Measurements from ENCODE around the gene GSE1.

GSE1 gene

GRCh38 chr16:85704900-85705846 is 92.1 kb downstream of the GSE1 start:
- Histone ChIP-seq H3K36me3 (ENCODE audit: insufficient read depth, low read length) (no peaks in the 10 kb centered on the region), H3K4me1 (ENCODE audit: control insufficient read depth, insufficient read depth, low read length) (no peaks in the 10 kb centered on the region), H3K9ac (ENCODE audit: low read depth, low read length) (no peak overlapping the region), H3K4me2 (ENCODE audit: low read length) (no peak overlapping the region), H3K9me3 (replicated peaks; ENCODE audit: low read length) (no peaks in the 10 kb centered on the region), H3K27me3 (ENCODE audit: control insufficient read depth, insufficient read depth, low read length) (peaks cover 4% of the 10 kb centered on the region), H3K4me3 (ENCODE audit: low read length) (no peak overlapping the region)

- peaks cover 4% of the 10 kb centered on the region for H3K27me3 ChIP-seq (ENCODE audit: control insufficient read depth, insufficient read depth, low read length)
- no peaks in the 10 kb centered on the region for H3K36me3 ChIP-seq (ENCODE audit: insufficient read depth, low read length)
- no peak overlapping the region for H3K4me3 ChIP-seq (ENCODE audit: low read length)
- no peaks in the 10 kb centered on the region for H3K4me1 ChIP-seq (ENCODE audit: control insufficient read depth, insufficient read depth, low read length)
- no peak overlapping the region for H3K9ac ChIP-seq (ENCODE audit: low read depth, low read length)
- no peaks in the 10 kb centered on the region for H3K9me3 ChIP-seq (replicated peaks; ENCODE audit: low read length)
- H3K4me2 ChIP-seq (ENCODE audit: low read length): no peak overlapping the region
These were observed 93.4 kb downstream of the GSE1 start for GRCh38 chr16:85706449-85707034.

GRCh38 chr16:85707528-85708095 is 94.5 kb downstream of the GSE1 start:
- Histone ChIP-seq H3K4me1 (ENCODE audit: control insufficient read depth, insufficient read depth, low read length) (no peaks in the 10 kb centered on the region), H3K4me3 (ENCODE audit: low read length) (no peak overlapping the region), H3K9ac (ENCODE audit: low read depth, low read length) (no peak overlapping the region), H3K27me3 (ENCODE audit: control insufficient read depth, insufficient read depth, low read length) (no peaks in the 10 kb centered on the region), H3K36me3 (ENCODE audit: insufficient read depth, low read length) (no peaks in the 10 kb centered on the region), H3K9me3 (replicated peaks; ENCODE audit: low read length) (peaks cover 7% of the 10 kb centered on the region), H3K4me2 (ENCODE audit: low read length) (no peak overlapping the region)

- H3K4me3 ChIP-seq (ENCODE audit: low read length): no peak overlapping the region
- no peaks in the 10 kb centered on the region for H3K27me3 ChIP-seq (ENCODE audit: control insufficient read depth, insufficient read depth, low read length)
- H3K4me2 ChIP-seq (ENCODE audit: low read length): no peak overlapping the region
- peaks cover 7% of the 10 kb centered on the region for H3K9me3 ChIP-seq (replicated peaks; ENCODE audit: low read length)
- H3K4me1 ChIP-seq (ENCODE audit: control insufficient read depth, insufficient read depth, low read length): no peaks in the 10 kb centered on the region
- no peaks in the 10 kb centered on the region for H3K36me3 ChIP-seq (ENCODE audit: insufficient read depth, low read length)
- H3K9ac ChIP-seq (ENCODE audit: low read depth, low read length): no peak overlapping the region
These were observed 95.2 kb downstream of the GSE1 start for GRCh38 chr16:85708338-85708737.

- H3K27me3 ChIP-seq (ENCODE audit: control insufficient read depth, insufficient read depth, low read length): no peaks in the 10 kb centered on the region
- H3K9ac ChIP-seq (ENCODE audit: low read depth, low read length): no peak overlapping the region
- no peaks in the 10 kb centered on the region for H3K4me1 ChIP-seq (ENCODE audit: control insufficient read depth, insufficient read depth, low read length)
- H3K4me2 ChIP-seq (ENCODE audit: low read length): no peak overlapping the region
- no peak overlapping the region for H3K4me3 ChIP-seq (ENCODE audit: low read length)
- H3K9me3 ChIP-seq (replicated peaks; ENCODE audit: low read length): peaks cover 7% of the 10 kb centered on the region
- H3K36me3 ChIP-seq (ENCODE audit: insufficient read depth, low read length): no peaks in the 10 kb centered on the region
These were observed 96.9 kb downstream of the GSE1 start for GRCh38 chr16:85709766-85710585.

- Histone ChIP-seq H3K4me3 (ENCODE audit: low read length) (no peak overlapping the region), H3K4me2 (ENCODE audit: low read length) (no peak overlapping the region), H3K36me3 (ENCODE audit: insufficient read depth, low read length) (no peaks in the 10 kb centered on the region), H3K9me3 (replicated peaks; ENCODE audit: low read length) (peaks cover 7% of the 10 kb centered on the region), H3K9ac (ENCODE audit: low read depth, low read length) (no peak overlapping the region), H3K4me1 (ENCODE audit: control insufficient read depth, insufficient read depth, low read length) (peaks cover 7% of the 10 kb centered on the region), H3K27me3 (ENCODE audit: control insufficient read depth, insufficient read depth, low read length) (no peaks in the 10 kb centered on the region)
These were observed 97.6 kb downstream of the GSE1 start for GRCh38 chr16:85710732-85711131.

- Histone ChIP-seq H3K27me3 (ENCODE audit: control insufficient read depth, insufficient read depth, low read length) (no peaks in the 10 kb centered on the region), H3K4me1 (ENCODE audit: control insufficient read depth, insufficient read depth, low read length) (peaks cover 20% of the 10 kb centered on the region), H3K36me3 (ENCODE audit: insufficient read depth, low read length) (no peaks in the 10 kb centered on the region), H3K4me2 (ENCODE audit: low read length) (no peak overlapping the region), H3K9ac (ENCODE audit: low read depth, low read length) (no peak overlapping the region), H3K9me3 (replicated peaks; ENCODE audit: low read length) (peaks cover 7% of the 10 kb centered on the region), H3K4me3 (ENCODE audit: low read length) (no peak overlapping the region)
These were observed 99.0 kb downstream of the GSE1 start for GRCh38 chr16:85711982-85712587.

- Histone ChIP-seq H3K9ac (ENCODE audit: low read depth, low read length) (no peak overlapping the region), H3K4me3 (ENCODE audit: low read length) (no peak overlapping the region), H3K4me2 (ENCODE audit: low read length) (no peak overlapping the region), H3K9me3 (replicated peaks; ENCODE audit: low read length) (peaks cover 7% of the 10 kb centered on the region), H3K27me3 (ENCODE audit: control insufficient read depth, insufficient read depth, low read length) (no peaks in the 10 kb centered on the region), H3K36me3 (ENCODE audit: insufficient read depth, low read length) (no peaks in the 10 kb centered on the region), H3K4me1 (ENCODE audit: control insufficient read depth, insufficient read depth, low read length) (peaks cover 20% of the 10 kb centered on the region)
These were observed 99.7 kb downstream of the GSE1 start for GRCh38 chr16:85712801-85713200.

GRCh38 chr16:85715169-85716021 is 102.3 kb downstream of the GSE1 start:
- peaks cover 7% of the 10 kb centered on the region for H3K9me3 ChIP-seq (replicated peaks; ENCODE audit: low read length)
- no peaks in the 10 kb centered on the region for H3K36me3 ChIP-seq (ENCODE audit: insufficient read depth, low read length)
- H3K4me1 ChIP-seq (ENCODE audit: control insufficient read depth, insufficient read depth, low read length): peaks cover 23% of the 10 kb centered on the region
- H3K9ac ChIP-seq (ENCODE audit: low read depth, low read length): no peak overlapping the region
- no peaks in the 10 kb centered on the region for H3K27me3 ChIP-seq (ENCODE audit: control insufficient read depth, insufficient read depth, low read length)
- H3K4me2 ChIP-seq (ENCODE audit: low read length): peak overlapping the region; percentile 61
- H3K4me3 ChIP-seq (ENCODE audit: low read length): no peak overlapping the region

- no peak overlapping the region for H3K4me3 ChIP-seq (ENCODE audit: low read length)
- peak overlapping the region; percentile 61 for H3K4me2 ChIP-seq (ENCODE audit: low read length)
- no peaks in the 10 kb centered on the region for H3K36me3 ChIP-seq (ENCODE audit: insufficient read depth, low read length)
- no peak overlapping the region for H3K9ac ChIP-seq (ENCODE audit: low read depth, low read length)
- no peaks in the 10 kb centered on the region for H3K27me3 ChIP-seq (ENCODE audit: control insufficient read depth, insufficient read depth, low read length)
- peaks cover 7% of the 10 kb centered on the region for H3K9me3 ChIP-seq (replicated peaks; ENCODE audit: low read length)
- H3K4me1 ChIP-seq (ENCODE audit: control insufficient read depth, insufficient read depth, low read length): peaks cover 23% of the 10 kb centered on the region
These were observed 103.0 kb downstream of the GSE1 start for GRCh38 chr16:85716022-85716679.

Measured in skeletal muscle satellite cell (primary cell).